ENCODE measurements around the gene CASP5. TPM values are rescaled to one million over a fixed set of nuclear protein-coding genes. Genes with fewer than 3 reads are reported as not detected.

The CASP5 gene
- total and polyA plus RNA-seq, 2 of the 4 experiments (the other 2 are of a cell fraction) = not detected

GRCh38 chr11:105027678-105028077 lies 4.7 kb upstream of the CASP5 start:
- ATAC-seq (ENCODE audit: low read depth) = no peak
- intact Hi-C loops (cut with micrococcal nuclease) (no loop called here), dilution Hi-C loops (cut with HindIII; ENCODE audit: low sequenced_read_pairs, unreplicated experiment) (no loop called here), in situ Hi-C loops (cut with MboI; ENCODE audit: low sequenced_read_pairs) (no loop called here)
- H3K14ac ChIP-seq (replicated peaks; ENCODE audit: low read depth, low read length) = no peak overlapping the region
- peaks cover 23% of the 10 kb centered on the region for H3K36me3 ChIP-seq (ENCODE audit: control insufficient read depth, insufficient read depth, low read length)
- 80% methylated on average over 1 of the region's 3 CpGs; no CpG with 5 or more reads in 1 of the 2 experiments for WGBS, 2 experiments (ENCODE audit: extremely low coverage in 2 of 2, insufficient read length in 1 of 2)
- H2BK20ac ChIP-seq (ENCODE audit: low read depth, low read length) = no peak overlapping the region
- no peaks in the 10 kb centered on the region for H3K4me1 ChIP-seq (ENCODE audit: control insufficient read depth, insufficient read depth, low read length)
- no peak overlapping the region for H3K18ac ChIP-seq (ENCODE audit: low read depth, low read length)
- no peak overlapping the region for H2AK9ac ChIP-seq (replicated peaks; ENCODE audit: low read depth, low read length, poor library complexity)
- no peak overlapping the region for H3K23ac ChIP-seq (ENCODE audit: low read depth, low read length)
- no peaks in the 10 kb centered on the region for H3K9me3 ChIP-seq (ENCODE audit: control insufficient read depth, insufficient read depth, low read length)
- H4K91ac ChIP-seq (ENCODE audit: insufficient read depth, low read depth, low read length) = no peak overlapping the region
- no peaks in the 10 kb centered on the region for H3K27me3 ChIP-seq (ENCODE audit: control insufficient read depth, insufficient read depth, low read length)
- no peak overlapping the region for H4K8ac ChIP-seq (ENCODE audit: low read depth in 2 of 2, low read length in 2 of 2)
- H2BK120ac ChIP-seq (ENCODE audit: low read depth, low read length) = no peak overlapping the region
- no peak overlapping the region for H2BK5ac ChIP-seq (ENCODE audit: low read depth, low read length, poor library complexity, severe bottlenecking)
- H2BK15ac ChIP-seq (ENCODE audit: low read depth, low read length) = no peak overlapping the region
- H3K4ac ChIP-seq (ENCODE audit: low read depth, low read length) = no peak overlapping the region
- ChIA-PET CTCF (no interaction called here), POLR2A (ENCODE audit: unreplicated experiment) (no interaction called here)
- TF ChIP-seq FOS (IDR thresholded peaks at IDR 0.05; ENCODE audit: low read depth, low read length) = no peak
- TF ChIP-seq USF2 (IDR thresholded peaks at IDR 0.05; ENCODE audit: low read depth, low read length) = no peak
- no peak for TF ChIP-seq ELK1 (IDR thresholded peaks at IDR 0.05; ENCODE audit: borderline replicate concordance, low read depth, low read length)
- TF ChIP-seq RCOR1 (IDR thresholded peaks at IDR 0.05; ENCODE audit: insufficient replicate concordance, low read length) = no peak
- TF ChIP-seq MAFK (IDR thresholded peaks at IDR 0.05; ENCODE audit: low read depth, low read length) = no peak
- no peak for TF ChIP-seq RFX5 (IDR thresholded peaks at IDR 0.05; ENCODE audit: low read depth, low read length)
- TF ChIP-seq CHD1 (IDR thresholded peaks at IDR 0.05; ENCODE audit: low read depth, low read length) = no peak
- 0 out of 4 replicates have a peak, but pooled peaks cover 0 to 4% of the 10 kb centered on the region in 2 experiments for H3K79me1 ChIP-seq (ENCODE audit: low read depth in 1 of 2, low read length in 2 of 2)
- DNase-seq = no peak
- no TSS peak for BruUV-seq (replicated peaks)
- no peak overlapping the region for H4K5ac ChIP-seq (ENCODE audit: low read depth, low read length)
- H3K4me3 ChIP-seq (ENCODE audit: insufficient read depth, low read depth, low read length) = no peak overlapping the region
- no peaks in the 10 kb centered on the region for H4K20me1 ChIP-seq (ENCODE audit: insufficient read depth, low read length)
- H2AK5ac ChIP-seq (ENCODE audit: low read depth, low read length) = no peak overlapping the region
- H3K9ac ChIP-seq (ENCODE audit: low read depth, low read length) = no peak overlapping the region
- no peaks in the 10 kb centered on the region; the same call in 1 of the 2 replicates for H3K9me1 ChIP-seq (ENCODE audit: insufficient read depth, low read length)
- H2AFZ ChIP-seq (replicated peaks; ENCODE audit: low read length, poor library complexity) = no peak overlapping the region
- H3K4me2 ChIP-seq (ENCODE audit: low read depth, low read length) = no peak overlapping the region
- no peak overlapping the region for H3K56ac ChIP-seq (ENCODE audit: extremely low read depth, insufficient read depth, low read length)
- H3K27ac ChIP-seq (ENCODE audit: insufficient read depth, low read length) = no peak overlapping the region

Measured in IMR-90 (cell line).